H1 (cell line): ENCODE data around the gene RIMBP2.

Experiments used
- CHD2 ChIP-seq: IDR thresholded peaks from 2 replicates; pipeline ENCODE4 v1.6.1; 2012; ENCODE audit warnings: low read length, improper control_type of control experiment
- GABPA ChIP-seq: IDR thresholded peaks from 2 replicates; pipeline ENCODE4 v1.6.1; 2011; ENCODE audit warnings: mild to moderate bottlenecking, low read length, moderate library complexity, borderline replicate concordance; ENCODE audit not compliant: insufficient read depth
- POLR2A ChIP-seq, 2 experiments: IDR thresholded peaks; 1 replicate in 1 of 2; 2 replicates in 1 of 2; pipeline ENCODE4 v1.6.1; 2011; ENCODE audit warnings: low read depth in 2 of 2, low read length in 2 of 2, mild to moderate bottlenecking in 2 of 2; ENCODE audit errors: control extremely low read depth in 1 of 2
- POLR2AphosphoS5 ChIP-seq: IDR thresholded peaks from 2 replicates; pipeline ENCODE4 v1.6.1; 2011; ENCODE audit warnings: low read depth, low read length
- RAD21 ChIP-seq, 2 experiments: IDR thresholded peaks in 1 of 2; conservative IDR thresholded peaks in 1 of 2; 2 replicates each; pipeline ENCODE4 v1.6.1; 2011; ENCODE audit warnings: low read depth in 2 of 2, low read length in 2 of 2, improper control_type of control experiment in 1 of 2, inconsistent platforms in 1 of 2, mild to moderate bottlenecking in 1 of 2, moderate library complexity in 1 of 2
- SIN3A ChIP-seq, 2 experiments: IDR thresholded peaks in 1 of 2; conservative IDR thresholded peaks in 1 of 2; 2 replicates each; pipeline ENCODE4 v1.6.1; 2011 to 2012; ENCODE audit warnings: low read length in 2 of 2, improper control_type of control experiment in 1 of 2, low read depth in 1 of 2, mild to moderate bottlenecking in 1 of 2
- SRF ChIP-seq: IDR thresholded peaks from 2 replicates; pipeline ENCODE4 v1.6.1; 2011; ENCODE audit warnings: mild to moderate bottlenecking, low read depth, low read length, moderate library complexity
- TEAD4 ChIP-seq: IDR thresholded peaks from 2 replicates; pipeline ENCODE4 v1.6.1; 2012; ENCODE audit warnings: low read depth, low read length, inconsistent platforms, mixed read lengths
- TF ChIP-seq, protein P1 (sequence below), 3 experiments: IDR thresholded peaks; 1 replicate in 2 of 3; 2 replicates in 1 of 3; pipeline versions ENCODE4 v1.5.1 to v1.6.1; 2011; ENCODE audit warnings: low read length in 3 of 3, mild to moderate bottlenecking in 3 of 3, inconsistent platforms in 2 of 3, low read depth in 1 of 3, moderate library complexity in 1 of 3; ENCODE audit not compliant: insufficient read depth in 1 of 3; ENCODE audit errors: control extremely low read depth in 1 of 3
- TF ChIP-seq, protein P2 (sequence below): IDR thresholded peaks from 2 replicates; pipeline ENCODE4 v1.6.1; 2012; ENCODE audit warnings: inconsistent platforms

DNA sequence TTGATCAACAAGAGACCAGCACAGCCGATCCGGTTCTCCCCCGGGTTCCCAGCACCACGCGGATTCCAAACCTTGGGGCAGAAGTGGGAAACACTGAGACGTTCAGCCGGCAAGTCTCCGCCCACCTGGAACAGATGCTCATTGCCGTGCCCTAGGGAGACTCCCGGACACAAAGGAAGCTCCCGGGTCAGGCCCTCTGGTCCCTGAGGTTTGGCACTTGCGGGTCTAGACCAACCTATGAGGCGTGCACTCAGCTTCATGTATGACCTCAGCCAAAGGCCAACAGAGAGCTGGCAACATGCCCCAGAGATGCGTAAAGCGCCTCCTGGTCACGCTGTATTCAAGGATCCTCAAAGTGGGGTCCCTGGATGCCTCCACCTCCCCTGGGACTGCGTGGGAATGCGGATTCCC lies 2.5 kb downstream of the RIMBP2 start:
- TF ChIP-seq POLR2A (IDR thresholded peaks at IDR 0.05; ENCODE audit: control extremely low read depth in 1 of 2, low read depth in 2 of 2, low read length in 2 of 2) (no peak), TEAD4 (no peak), SRF (no peak), SIN3A (conservative IDR thresholded peaks at IDR 0.05 in 1 of 2, IDR thresholded peaks at IDR 0.05 in 1 of 2; ENCODE audit: low read depth in 1 of 2, low read length in 2 of 2) (no peak), CHD2 (no peak), GABPA (no peak), POLR2AphosphoS5 (no peak), RAD21 (IDR thresholded peaks at IDR 0.05 in 1 of 2, conservative IDR thresholded peaks at IDR 0.05 in 1 of 2; ENCODE audit: low read depth in 2 of 2, low read length in 2 of 2) (no peak)
- TF ChIP-seq, protein P1, sequence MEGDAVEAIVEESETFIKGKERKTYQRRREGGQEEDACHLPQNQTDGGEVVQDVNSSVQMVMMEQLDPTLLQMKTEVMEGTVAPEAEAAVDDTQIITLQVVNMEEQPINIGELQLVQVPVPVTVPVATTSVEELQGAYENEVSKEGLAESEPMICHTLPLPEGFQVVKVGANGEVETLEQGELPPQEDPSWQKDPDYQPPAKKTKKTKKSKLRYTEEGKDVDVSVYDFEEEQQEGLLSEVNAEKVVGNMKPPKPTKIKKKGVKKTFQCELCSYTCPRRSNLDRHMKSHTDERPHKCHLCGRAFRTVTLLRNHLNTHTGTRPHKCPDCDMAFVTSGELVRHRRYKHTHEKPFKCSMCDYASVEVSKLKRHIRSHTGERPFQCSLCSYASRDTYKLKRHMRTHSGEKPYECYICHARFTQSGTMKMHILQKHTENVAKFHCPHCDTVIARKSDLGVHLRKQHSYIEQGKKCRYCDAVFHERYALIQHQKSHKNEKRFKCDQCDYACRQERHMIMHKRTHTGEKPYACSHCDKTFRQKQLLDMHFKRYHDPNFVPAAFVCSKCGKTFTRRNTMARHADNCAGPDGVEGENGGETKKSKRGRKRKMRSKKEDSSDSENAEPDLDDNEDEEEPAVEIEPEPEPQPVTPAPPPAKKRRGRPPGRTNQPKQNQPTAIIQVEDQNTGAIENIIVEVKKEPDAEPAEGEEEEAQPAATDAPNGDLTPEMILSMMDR (IDR thresholded peaks at IDR 0.05; ENCODE audit: control extremely low read depth in 1 of 3, insufficient read depth in 1 of 3, low read depth in 1 of 3, low read length in 3 of 3): no peak
- TF ChIP-seq, protein P2, sequence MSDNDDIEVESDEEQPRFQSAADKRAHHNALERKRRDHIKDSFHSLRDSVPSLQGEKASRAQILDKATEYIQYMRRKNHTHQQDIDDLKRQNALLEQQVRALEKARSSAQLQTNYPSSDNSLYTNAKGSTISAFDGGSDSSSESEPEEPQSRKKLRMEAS: no peak
